NCI-H748 (cell line): Measurements from ENCODE around the gene ZFAND4.
"Not testable (repeated sequence)": the region's sequence is repeated elsewhere in the genome, so short reads cannot be mapped to it uniquely, and the experiment has no call there.

Experiments
- DNase-seq: peaks from one replicate; lab custom pipeline; 2025; ENCODE audit not compliant: unreplicated experiment; lab: John Stamatoyannopoulos, UW

Gene ZFAND4

GRCh38 chr10:45592432-45592831 lies 80.1 kb downstream of the ZFAND4 start:
- DNase-seq, result no peak

DNA sequence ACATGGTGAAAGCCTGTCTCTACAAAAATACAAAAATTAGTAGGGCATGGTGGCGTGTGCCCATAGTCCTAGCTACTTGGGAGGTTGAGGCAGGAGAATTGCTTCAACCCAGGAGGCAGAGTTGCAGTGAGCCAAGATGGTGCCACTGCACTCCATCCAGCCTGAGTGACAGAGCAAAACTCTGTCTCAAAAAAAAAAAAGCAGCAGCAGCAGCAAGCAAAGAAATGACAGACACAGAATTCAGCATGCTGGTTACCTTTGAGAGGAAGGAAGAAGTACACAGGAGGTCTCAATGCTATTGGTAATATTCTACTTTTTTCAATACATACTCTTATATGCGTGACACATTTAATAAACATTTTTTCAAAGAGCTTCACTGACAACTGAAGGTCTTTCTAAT lies 81.3 kb downstream of the ZFAND4 start:
- DNase-seq, result no peak

GRCh38 chr10:45589868-45590267 lies 82.7 kb downstream of the ZFAND4 start:
- no peak for DNase-seq

- DNase-seq, result no peak
Measured at GRCh38 chr10:45589009-45589408, 83.6 kb downstream of the ZFAND4 start.

- no peak for DNase-seq
Measured at GRCh38 chr10:45586028-45586824, 86.3 kb downstream of the ZFAND4 start.

DNA sequence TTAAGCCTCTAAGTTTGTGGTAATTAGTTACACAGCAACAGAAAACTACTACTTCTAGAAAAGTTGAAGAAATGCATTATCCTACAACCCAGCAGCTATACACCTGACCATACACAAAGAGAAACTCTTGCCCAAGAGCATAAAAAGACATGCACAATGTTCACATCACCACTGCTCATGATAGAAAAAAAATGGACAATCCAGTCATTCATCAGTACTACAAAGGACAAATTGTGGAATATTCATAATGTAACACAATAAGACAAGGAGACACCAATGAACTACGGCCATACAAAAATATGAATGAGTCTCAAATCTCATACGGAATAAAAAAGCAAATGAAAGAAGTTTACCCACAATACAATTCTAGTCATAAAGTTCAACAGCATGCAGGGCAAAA lies 87.4 kb downstream of the ZFAND4 start:
- no peak for DNase-seq

DNA sequence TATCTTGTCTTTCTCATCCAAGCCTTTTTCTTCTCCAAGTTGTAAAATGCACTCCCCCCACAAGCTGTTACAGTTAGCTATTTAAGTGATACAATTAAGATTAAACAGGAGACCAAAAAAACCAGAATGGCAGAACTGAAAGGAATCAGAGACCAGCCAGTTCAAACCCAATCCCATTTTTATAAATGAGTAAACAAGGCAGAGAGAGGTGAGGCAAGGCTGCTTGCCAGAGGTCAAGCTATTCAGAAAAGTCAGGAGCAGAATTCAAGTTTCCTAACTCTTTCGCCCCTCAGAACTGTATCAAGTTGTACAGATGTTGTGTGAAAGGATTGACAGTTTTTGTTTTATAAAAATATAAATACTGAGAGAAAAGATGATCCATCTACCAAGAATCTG lies 90.2 kb downstream of the ZFAND4 start:
- DNase-seq, result no peak

- no peak for DNase-seq
Measured at GRCh38 chr10:45581582-45582385, 90.8 kb downstream of the ZFAND4 start.

- no peak for DNase-seq
Measured at GRCh38 chr10:45581216-45581549, 91.4 kb downstream of the ZFAND4 start.

DNA sequence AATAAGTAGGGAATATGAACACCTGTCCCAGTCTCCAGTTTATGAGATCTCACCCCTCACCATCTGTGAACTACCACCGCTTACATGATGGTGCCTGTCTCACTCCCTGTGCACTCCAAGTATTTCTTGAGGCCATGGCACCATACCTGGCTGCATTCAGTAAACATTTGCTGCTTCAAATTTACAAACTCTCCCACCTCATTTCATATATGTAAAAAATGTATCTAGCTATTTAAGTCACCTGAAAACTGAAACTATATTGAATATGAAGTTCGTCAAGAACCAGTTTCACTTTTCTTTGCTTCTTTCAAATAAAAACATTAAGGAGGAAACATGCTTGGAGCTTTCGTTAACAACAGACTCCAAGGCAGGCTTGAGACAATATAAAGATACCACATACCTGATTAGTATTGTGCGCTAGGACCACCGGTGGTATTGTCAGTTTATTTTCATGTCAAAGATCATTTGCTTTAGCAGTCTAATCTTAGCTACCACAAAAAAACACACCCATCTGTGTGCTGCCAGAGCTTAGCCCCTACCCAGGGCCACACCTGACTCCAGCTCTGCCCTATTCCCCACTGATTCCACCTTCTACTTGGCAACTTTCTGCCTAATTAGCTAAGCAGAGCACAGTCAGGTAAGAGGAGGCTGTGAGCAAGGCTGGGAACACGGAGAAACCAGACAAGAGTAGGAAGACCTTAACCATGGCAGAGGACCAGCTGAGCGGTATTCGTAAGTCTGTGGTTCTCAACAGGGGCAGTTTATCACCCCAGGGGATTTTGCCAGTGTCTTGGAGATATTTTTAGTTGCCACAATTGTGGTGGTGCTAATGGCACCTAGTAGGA lies 92.0 kb downstream of the ZFAND4 start:
- DNase-seq, result no peak

DNA sequence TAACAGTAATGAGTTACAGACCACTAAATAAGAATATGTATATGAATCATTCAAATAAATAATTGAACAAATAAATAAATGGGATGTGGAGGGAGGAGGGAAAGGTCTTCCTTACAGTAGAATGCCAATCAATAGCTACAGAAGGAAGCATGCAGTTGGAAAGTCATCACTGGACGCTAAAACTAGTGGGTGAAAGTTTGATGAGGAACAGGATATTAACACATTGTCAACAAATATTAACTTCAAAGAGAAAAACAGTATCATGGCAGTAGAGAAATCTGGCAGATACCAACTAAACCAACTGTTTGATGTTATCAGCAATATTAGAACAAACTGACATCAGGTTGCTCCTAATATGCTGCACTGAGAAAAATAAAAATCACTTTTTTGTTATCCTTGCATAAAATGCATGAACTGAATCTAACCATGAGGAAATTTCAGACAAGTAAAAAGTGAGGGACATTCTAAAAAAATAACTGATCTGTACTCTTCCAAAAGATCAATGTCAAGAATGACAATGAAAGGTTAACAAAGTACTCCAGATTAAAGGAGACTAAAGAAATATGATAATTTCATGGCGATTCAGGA lies 94.1 kb downstream of the ZFAND4 start:
- no peak for DNase-seq

- DNase-seq, result no peak
Measured at GRCh38 chr10:45575966-45576597, 96.5 kb downstream of the ZFAND4 start.

GRCh38 chr10:45575032-45575761 lies 97.4 kb downstream of the ZFAND4 start:
- not testable (repeated sequence) for DNase-seq

DNA sequence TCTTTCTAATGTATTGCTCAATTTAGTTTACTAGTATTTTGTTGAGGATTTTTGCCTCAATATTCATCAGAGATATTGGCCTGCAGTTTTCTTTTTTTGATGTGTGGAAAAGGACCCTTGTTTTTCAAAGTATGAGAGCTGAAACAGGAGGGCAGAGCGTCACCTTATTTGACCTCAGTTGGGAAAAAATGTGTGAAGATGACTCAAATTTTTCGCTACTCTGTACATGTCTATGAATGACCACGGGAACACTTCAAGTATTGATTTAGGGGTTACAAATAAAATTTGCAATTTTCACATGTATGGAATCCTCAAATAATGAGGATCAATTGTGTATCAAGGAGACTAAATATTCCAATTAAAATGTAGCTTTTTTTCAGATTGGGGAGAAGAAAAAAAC lies 103.1 kb downstream of the ZFAND4 start:
- no peak for DNase-seq

GRCh38 chr10:45566415-45566814 lies 106.2 kb downstream of the ZFAND4 start:
- DNase-seq, result no peak
